SHP77 (cell line): ENCODE results near the gene KRTAP4-11.
"Not testable (repeated sequence)": the region's sequence is repeated elsewhere in the genome, so short reads cannot be mapped to it uniquely, and the experiment has no call there.

Experiments
- DNase-seq, 2 experiments: peaks; one replicate each; lab custom pipeline; 2025; lab: John Stamatoyannopoulos, UW

KRTAP4-11 gene

GRCh38 chr17:41117846-41118386 is at the start of gene KRTAP4-11:
TSS of gene KRTAP4-11 (minus strand) at chr17:41118373. CDS start at chr17:41118315, 58 bp downstream.
- DNase-seq, result not testable (repeated sequence)

DNA sequence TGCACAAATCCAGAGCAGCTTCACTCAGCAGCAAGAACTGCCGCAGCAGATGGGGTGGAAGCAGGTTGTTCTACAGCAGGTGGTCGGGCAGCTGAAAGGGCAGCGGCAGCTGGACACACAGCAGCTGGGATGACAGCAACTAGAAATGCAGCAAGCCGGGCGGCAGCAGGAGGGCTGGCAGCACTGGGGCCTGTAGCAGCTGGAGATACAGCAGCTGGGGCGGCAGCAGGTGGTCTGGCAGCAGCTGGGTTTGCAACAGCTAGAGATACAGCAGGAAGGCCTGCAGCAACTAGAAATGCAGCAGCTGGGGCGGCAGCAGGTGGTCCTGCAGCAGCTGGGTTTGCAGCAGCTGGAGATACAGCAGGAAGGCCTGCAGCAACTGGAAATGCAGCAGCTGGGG is 49.4 kb upstream of the KRTAP4-11 start:
- DNase-seq, result no peak

GRCh38 chr17:41163828-41164227 is 45.7 kb upstream of the KRTAP4-11 start:
- no peak for DNase-seq

GRCh38 chr17:41160648-41161047 is 42.5 kb upstream of the KRTAP4-11 start, which contains the start of gene KRTAP4-4:
TSS of gene KRTAP4-4 (minus strand) at chr17:41160748. CDS start at chr17:41160691, 57 bp downstream.
- no peak for DNase-seq

DNA sequence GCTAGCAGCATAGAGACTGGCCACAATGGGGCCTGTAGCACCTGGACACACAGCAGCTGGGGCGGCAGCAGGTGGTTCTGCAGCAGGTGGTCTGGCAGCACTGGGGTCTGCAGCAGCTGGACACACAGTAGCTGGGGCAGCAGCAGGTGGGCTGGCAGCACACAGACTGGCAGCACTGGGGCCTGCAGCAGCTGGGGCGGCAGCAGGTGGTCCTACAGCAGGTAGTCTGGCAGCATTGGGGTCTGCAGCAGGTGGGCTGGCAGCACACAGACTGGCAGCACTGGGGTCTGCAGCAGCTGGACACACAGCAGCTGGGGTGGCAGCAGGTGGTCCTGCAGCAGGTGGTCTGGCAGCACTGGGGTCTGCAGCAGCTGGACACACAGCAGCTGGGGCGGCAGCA is 42.0 kb upstream of the KRTAP4-11 start:
- DNase-seq, result not testable (repeated sequence)

- DNase-seq, result no peak
These were observed 35.7 kb upstream of the KRTAP4-11 start for GRCh38 chr17:41153856-41154255.

DNA sequence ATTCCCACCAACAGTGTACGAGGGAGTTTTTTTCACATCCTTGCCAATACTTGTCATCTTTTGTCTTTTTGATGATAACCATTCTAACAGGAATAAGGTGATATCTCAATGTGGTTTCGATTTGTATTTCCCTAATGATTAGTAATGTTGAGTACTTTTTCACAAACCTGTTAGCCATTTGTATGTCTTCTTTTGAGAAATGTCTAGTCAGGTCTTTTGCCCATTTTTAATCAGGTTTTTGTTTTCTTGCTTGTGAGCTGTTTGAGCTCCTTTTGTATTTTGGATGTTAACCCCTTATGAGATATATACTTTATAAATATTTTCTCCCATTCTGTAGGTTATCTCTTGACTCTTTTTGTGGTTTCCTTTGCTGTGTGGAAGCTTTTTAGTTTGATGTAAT is 33.4 kb upstream of the KRTAP4-11 start:
- DNase-seq, result no peak

GRCh38 chr17:41150026-41150425 is 31.9 kb upstream of the KRTAP4-11 start:
- DNase-seq, result no peak

DNA sequence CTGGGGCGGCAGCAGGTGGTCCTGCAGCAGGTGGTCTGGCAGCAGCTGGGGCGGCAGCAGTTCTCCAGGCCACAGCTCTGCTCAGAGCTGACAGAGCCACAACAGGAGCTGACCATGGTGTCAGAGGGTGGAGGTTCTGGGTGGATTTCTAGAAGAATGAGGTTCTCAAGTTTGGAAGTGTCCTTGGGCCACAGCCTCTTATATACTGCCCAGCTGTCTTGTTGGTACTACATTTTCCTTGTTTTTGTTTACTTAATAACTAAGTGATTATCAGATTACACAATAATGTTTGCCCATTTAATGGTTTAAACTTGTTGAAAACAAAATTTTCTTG is 31.4 kb upstream of the KRTAP4-11 start, which contains the start of gene KRTAP4-5:
Gene KRTAP4-5 (minus strand): TSS at position 174 of the 334 bp plus-strand sequence. CDS start 58 bp downstream, at position 116.
- no peak for DNase-seq

GRCh38 chr17:41148971-41149651 is 30.9 kb upstream of the KRTAP4-11 start:
- DNase-seq, result not testable (repeated sequence)

DNA sequence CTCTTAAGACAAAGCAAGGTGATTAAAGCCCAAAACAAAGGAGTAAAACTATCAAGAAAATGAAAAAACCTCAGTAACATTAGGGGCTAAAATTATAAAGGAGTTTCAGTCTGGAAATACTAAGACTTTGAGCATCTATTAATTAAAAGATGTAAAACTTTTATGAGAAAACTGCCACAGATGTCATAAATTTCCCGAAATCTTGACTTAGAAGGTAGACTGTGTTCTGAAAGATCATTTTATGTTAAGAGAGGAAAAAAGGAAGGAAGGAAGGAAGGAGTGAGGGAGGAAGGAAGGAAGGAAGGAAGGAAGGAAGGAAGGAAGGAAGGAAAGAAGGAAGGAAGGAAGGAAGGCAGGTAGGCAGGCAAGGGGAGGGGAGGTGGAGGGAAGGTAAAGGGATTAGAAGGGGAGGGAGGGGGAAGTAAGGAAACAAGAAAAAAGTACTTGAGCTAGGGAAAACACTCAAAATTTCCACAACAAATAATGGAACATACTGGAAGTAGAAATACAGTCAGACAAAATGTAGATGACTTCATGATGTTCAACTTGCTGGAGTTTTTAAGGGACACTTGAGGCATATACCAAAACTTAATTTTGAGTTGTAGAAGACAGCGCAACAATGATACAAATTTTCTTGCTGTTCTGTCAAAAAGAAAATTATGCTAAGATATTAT is 29.5 kb upstream of the KRTAP4-11 start:
- DNase-seq, result no peak

DNA sequence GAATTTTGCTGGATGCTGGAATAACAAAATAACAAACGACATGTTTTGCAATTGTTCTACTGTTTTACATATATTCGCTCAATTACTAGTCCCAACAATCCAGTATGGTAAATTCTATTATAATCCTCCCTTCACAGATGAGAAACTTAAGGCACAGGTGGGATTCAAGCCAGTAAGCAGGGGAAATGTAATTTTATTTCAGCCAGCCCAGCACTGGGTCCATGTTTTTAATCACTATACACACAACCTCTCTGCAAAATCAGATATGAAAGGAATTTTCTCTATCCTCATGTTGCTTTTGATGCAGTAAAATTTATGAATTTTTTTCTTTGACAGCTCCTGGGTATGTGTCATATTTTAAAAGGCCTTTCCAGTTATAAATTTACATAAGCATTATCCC is 27.1 kb upstream of the KRTAP4-11 start:
- no peak for DNase-seq

- DNase-seq, result no peak
These were observed 26.7 kb upstream of the KRTAP4-11 start for GRCh38 chr17:41144846-41145245.

DNA sequence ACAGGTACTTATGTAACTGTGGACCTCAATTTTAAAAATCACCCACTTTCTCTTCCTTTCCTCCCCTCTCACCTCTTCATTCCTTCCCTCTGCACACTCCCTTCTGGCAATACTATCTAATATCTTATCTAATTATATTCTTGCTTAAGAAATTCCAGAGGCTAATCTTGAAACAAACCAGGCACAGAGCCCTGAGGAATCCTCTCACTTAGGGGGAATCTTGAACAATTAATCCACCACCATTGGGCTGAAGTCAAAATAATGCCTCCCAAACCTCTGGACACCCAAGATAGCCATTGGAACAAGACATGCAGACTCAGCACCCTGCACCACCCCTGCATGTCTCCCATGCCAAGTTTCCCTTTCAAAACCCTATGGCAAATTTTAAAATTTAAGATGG is 23.2 kb upstream of the KRTAP4-11 start:
- no peak for DNase-seq

DNA sequence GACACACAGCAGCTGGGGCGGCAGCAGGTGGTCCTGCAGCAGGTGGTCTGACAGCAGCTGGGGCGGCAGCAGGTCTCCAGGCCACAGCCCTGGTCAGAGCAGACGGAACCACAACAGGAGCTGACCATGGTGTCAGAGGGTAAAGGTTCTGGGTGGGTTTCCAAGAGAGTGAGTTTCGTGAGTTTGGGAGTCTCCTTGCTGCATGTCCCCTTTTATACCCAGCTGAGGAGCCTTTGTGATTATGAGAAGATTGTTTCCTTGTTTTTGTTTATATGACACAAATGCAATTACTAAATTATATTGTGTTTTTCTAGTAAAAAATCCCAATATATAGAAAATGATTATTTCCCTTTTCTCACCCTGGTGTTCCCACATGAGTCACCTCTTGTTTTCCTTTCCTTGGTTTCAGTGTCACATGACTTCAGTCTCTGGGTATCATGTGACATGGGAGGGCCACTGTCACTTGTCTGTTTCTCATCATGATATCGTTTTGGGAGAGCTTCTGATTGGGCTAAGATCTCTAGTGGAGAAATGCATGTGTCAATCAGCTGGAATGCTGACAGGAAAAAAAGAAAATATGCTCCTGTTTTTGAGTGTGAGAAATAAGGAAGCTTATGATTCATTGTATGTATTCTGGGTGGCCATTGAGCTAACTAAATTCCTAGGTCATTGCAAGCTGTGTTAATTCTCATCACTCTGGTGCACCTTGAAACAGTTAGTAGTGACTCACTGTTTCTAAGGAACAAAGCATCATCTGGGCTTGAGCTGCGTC is 22.4 kb upstream of the KRTAP4-11 start, which contains the start of gene KRTAP4-6:
Gene KRTAP4-6 (minus strand): TSS at position 185 of the 772 bp plus-strand sequence. CDS start 57 bp downstream, at position 128.
- DNase-seq, result no peak

DNA sequence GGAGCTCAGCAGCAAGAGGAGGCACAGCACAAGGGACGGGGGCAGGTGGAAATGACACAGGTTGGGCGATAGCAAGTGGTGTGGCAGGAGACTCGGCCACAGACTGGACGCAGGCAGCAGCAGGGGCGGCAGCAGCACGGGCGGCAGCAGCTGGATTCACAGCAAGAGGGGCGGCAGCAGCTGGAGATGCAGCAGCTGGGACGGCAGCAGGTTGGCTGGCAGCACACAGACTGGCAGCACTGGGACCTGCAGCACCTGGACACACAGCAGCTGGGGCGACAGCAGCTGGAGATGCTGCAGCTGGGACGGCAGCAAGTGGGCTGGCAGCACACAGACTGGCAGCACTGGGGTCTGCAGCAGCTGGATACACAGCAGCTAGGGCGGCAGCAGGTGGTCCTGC is 21.7 kb upstream of the KRTAP4-11 start:
- DNase-seq, result not testable (repeated sequence)

DNA sequence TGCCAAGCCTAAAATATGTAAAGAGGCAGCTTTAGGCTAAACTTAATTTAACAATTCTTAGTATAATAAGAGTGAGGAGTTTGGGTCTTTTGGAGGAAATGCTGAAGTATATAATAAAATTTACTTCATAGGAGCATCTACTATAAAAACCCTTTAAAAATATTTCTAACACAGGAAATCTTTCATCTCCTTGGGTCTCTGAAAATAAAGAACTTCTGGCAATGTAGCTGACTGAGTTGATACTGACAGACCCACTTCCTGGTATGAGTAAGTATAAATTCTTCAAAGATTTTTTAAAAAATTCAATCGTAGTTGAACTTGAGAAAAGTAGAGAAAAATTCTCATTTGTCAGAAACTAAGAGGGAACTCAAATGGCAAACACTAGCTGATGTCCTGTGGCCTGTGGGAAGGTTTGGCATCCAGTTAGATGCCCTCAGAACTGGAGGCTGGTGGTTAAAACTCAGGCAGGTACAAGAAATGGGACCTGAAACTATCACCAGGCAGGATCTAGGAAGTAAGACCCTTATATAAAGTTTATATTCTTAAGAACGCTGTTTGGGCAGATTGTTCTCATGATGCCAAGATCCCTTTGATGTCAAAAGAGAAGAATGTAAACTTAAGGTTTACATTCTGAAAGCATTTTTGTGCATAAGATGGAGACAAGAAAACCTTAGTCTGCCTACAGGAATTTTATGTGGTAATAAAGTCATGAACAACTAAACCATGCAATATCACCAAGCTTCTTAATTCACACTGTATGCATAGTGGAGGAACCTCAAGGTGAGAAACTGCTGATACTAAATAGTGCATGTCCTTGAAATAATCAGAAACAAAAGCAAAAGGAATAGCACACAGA is 15.9 kb upstream of the KRTAP4-11 start:
- no peak for DNase-seq

GRCh38 chr17:41131979-41132378 is 13.8 kb upstream of the KRTAP4-11 start:
- no peak for DNase-seq

- no peak for DNase-seq
These were observed 9.2 kb upstream of the KRTAP4-11 start for GRCh38 chr17:41127371-41127770.

GRCh38 chr17:41126412-41126811 is 8.2 kb upstream of the KRTAP4-11 start:
- no peak for DNase-seq

DNA sequence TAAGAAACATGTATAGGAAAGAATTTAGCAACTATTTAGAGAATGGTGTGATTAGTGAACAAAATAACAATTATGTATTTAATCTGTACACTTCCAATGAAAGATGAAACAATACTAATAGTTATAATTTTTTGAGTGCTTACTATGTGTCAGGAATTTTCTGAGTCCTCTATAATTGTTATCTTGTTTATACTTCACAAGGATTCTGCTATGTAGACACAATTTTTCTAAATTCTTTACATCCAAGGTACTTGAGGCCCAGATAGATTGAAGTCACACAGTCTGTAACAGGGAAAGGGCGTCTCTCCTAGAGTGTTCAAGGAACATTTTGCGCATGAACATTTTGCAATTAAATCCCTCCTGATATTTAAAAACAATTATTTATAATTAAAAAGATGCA is 6.9 kb upstream of the KRTAP4-11 start:
- no peak for DNase-seq
